ENCODE measurements around the gene SIAH2.

SIAH2 gene

GRCh38 chr3:150737874-150738679, 24.9 kb downstream of the SIAH2 start:
- in situ Hi-C loops (cut with HindIII; ENCODE audit: low sequenced_read_pairs) = no loop called here
- no peak for TF ChIP-seq CTCF (IDR thresholded peaks at IDR 0.05; ENCODE audit: low read depth, low read length, missing control alignments)
- DNase-seq (ENCODE audit: low read depth) = no peak
- H3K4me3 ChIP-seq (ENCODE audit: low read depth, low read length) = no peak overlapping the region

GRCh38 chr3:150736903-150737832, 25.8 kb downstream of the SIAH2 start:
- H3K4me3 ChIP-seq (ENCODE audit: low read depth, low read length) = no peak overlapping the region
- no peak for TF ChIP-seq CTCF (IDR thresholded peaks at IDR 0.05; ENCODE audit: low read depth, low read length, missing control alignments)
- DNase-seq (ENCODE audit: low read depth) = no peak
- in situ Hi-C loops (cut with HindIII; ENCODE audit: low sequenced_read_pairs) = no loop called here

- no peak for TF ChIP-seq CTCF (IDR thresholded peaks at IDR 0.05; ENCODE audit: low read depth, low read length, missing control alignments)
- H3K4me3 ChIP-seq (ENCODE audit: low read depth, low read length) = no peak overlapping the region
- DNase-seq (ENCODE audit: low read depth) = no peak
- in situ Hi-C loops (cut with HindIII; ENCODE audit: low sequenced_read_pairs) = no loop called here
Measured at GRCh38 chr3:150736316-150736719, 26.7 kb downstream of the SIAH2 start.

- no peak for TF ChIP-seq CTCF (IDR thresholded peaks at IDR 0.05; ENCODE audit: low read depth, low read length, missing control alignments)
- no peak for DNase-seq (ENCODE audit: low read depth)
- in situ Hi-C loops (cut with HindIII; ENCODE audit: low sequenced_read_pairs) = no loop called here
- H3K4me3 ChIP-seq (ENCODE audit: low read depth, low read length) = no peak overlapping the region
Measured at GRCh38 chr3:150734795-150735119, 28.2 kb downstream of the SIAH2 start.

GRCh38 chr3:150733936-150734794, 28.8 kb downstream of the SIAH2 start:
- no peak for TF ChIP-seq CTCF (IDR thresholded peaks at IDR 0.05; ENCODE audit: low read depth, low read length, missing control alignments)
- DNase-seq (ENCODE audit: low read depth) = no peak
- in situ Hi-C loops (cut with HindIII; ENCODE audit: low sequenced_read_pairs) = no loop called here
- no peak overlapping the region for H3K4me3 ChIP-seq (ENCODE audit: low read depth, low read length)

GRCh38 chr3:150733373-150733935, 29.5 kb downstream of the SIAH2 start:
- no peak for DNase-seq (ENCODE audit: low read depth)
- in situ Hi-C loops (cut with HindIII; ENCODE audit: low sequenced_read_pairs) = no loop called here

More at GRCh38 chr3:150733373-150733935, 29.5 kb downstream of the SIAH2 start:
- H3K4me3 ChIP-seq (ENCODE audit: low read depth, low read length) = no peak overlapping the region
- no peak for TF ChIP-seq CTCF (IDR thresholded peaks at IDR 0.05; ENCODE audit: low read depth, low read length, missing control alignments)
